Activated naive CD4-positive, alpha-beta T cell treated with anti-CD3 and anti-CD28 coated beads, Interleukin-2, amount 50 U/mL, for 72 hours (primary cell): Measurements from ENCODE around the gene EFR3B. TPM values are rescaled to one million over a fixed set of nuclear protein-coding genes. Genes with fewer than 3 reads are reported as not detected.
A peak's percentile ranks its signal among the peaks of the same experiment; 100 is the strongest.
"Not testable (repeated sequence)": the region's sequence is repeated elsewhere in the genome, so short reads cannot be mapped to it uniquely, and the experiment has no call there.

ENCODE experiments used
- ATAC-seq, 2 donors: fragments of 150-1000 bp; cut with Tn5 transposase; 2 replicates each; pipeline ENCODE4 v1.10.0; 2021; ENCODE audit warnings: mild to moderate bottlenecking in 2 of 2, moderate library complexity in 2 of 2
- DNase-seq, 2 donors: peaks; one replicate each; pipeline ENCODE4 v3.0.0; 2021 to 2022; ENCODE audit warnings: low spot score in 2 of 2
- H3K27ac Mint-ChIP-seq, 2 donors: one replicate each; pipeline ENCODE4 v1.8.0; 2022; ENCODE audit warnings: mild to moderate bottlenecking in 2 of 2, mixed read lengths in 2 of 2
- H3K36me3 Mint-ChIP-seq, 2 donors: one replicate each; pipeline ENCODE4 v1.8.0; 2022; ENCODE audit warnings: mixed read lengths in 2 of 2
- H3K9me3 Mint-ChIP-seq, 2 donors: one replicate each; pipeline ENCODE4 v1.8.0; 2022; ENCODE audit warnings: mixed read lengths in 2 of 2
- total RNA-seq, 2 donors: library from RNA; stranded (reverse); gene quantifications; one replicate each; pipeline ENCODE4 v1.2.3, GENCODE V29; 2022

The EFR3B gene
- total RNA-seq, 2 donors from 2014 or later: 0.43 to 1.2 TPM

DNA sequence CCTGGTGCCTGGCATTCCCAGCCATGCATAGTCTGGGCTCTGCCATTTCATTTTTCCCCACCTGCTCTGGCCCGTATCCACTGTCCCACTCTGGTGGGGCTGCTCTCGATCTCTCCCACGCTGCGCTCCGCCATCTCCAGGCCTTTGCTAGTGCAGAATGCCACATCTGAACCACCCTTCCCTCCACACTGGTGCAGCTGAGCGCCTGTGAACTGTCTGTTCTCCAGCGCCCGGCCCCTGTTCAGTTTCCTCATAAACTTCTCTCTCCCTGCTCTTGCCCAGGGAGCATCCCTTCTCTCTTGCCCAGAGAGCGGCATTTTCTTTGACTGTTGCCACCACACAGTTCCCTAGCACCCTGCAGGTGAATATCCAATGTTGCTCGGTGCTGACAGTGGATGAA is 105.0 kb downstream of the EFR3B start:
- Mint-ChIP-seq H3K27ac (no peak overlapping the region), H3K9me3 (no peaks in the 10 kb centered on the region), H3K36me3 (no peaks in the 10 kb centered on the region)
- DNase-seq (no peak), ATAC-seq (no peak)

DNA sequence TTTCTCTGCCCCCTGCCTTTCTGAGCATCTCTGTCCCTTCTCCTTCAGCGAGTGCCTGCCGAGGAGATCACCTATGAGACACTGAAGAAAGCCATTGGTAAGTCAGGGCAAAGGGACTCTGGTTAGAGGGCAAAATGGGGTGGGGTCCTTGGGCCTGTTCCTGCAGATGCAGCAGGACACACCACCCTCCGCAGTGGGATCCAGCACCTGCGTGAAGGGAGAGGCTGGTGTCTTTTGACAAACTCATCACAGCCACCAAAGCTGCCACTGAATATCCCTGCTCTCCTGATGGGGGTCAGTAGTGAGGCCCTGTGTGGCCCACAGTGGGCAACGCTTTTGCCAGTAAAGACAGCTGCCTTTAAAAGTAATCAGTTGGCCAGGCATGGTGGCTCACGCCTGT is 107.8 kb downstream of the EFR3B start:
- Mint-ChIP-seq H3K9me3 (no peaks in the 10 kb centered on the region), H3K36me3 (no peaks in the 10 kb centered on the region), H3K27ac (no peak overlapping the region)
- no peak for ATAC-seq
- DNase-seq: no peak

DNA sequence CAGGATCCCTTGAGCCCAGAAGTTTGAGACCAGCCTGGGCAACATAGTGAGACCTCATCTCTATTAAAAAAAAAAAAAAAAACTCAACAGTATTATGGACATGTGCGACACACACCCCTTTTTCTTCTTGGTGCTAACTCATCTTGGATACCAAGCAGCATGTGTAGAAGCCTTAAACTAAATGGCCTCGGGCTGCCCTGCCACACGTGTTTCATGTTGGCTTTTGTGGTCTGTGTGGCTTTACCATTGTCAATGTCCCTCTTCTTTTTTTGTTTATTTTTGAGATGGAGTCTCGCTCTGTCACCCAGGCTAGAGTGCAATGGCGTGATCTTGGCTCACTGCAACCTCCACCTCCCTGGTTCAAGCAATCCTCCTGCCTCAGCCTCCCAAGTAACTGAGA is 109.1 kb downstream of the EFR3B start:
- H3K36me3 Mint-ChIP-seq, H3K9me3 Mint-ChIP-seq: not testable (repeated sequence)

DNA sequence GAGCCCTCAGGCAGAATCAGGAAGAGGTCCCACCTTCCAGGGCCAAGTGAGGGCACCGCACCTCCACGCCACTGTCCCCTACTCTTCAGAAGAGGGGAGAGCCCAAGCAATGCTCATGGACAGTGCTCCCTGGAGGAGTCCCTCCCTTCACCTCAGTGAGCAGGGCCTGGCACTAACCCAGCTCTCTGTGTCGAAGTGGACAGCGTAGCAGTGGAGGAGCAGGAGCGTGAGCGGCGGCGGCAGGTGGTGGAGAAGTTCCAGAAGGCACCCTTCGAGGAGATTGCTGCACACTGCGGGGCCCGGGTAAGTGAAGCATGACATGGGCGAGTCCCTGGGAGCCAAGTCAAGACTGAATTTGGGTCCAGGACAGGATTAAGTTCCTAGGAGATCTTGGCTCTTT is 109.8 kb downstream of the EFR3B start:
- Mint-ChIP-seq H3K27ac (no peak overlapping the region), H3K36me3 (no peaks in the 10 kb centered on the region), H3K9me3 (no peaks in the 10 kb centered on the region)
- ATAC-seq (no peak), DNase-seq (no peak)

More for the DNA sequence above, 109.1 kb downstream of the EFR3B start:
- not testable (repeated sequence) for H3K27ac Mint-ChIP-seq, ATAC-seq, DNase-seq

DNA sequence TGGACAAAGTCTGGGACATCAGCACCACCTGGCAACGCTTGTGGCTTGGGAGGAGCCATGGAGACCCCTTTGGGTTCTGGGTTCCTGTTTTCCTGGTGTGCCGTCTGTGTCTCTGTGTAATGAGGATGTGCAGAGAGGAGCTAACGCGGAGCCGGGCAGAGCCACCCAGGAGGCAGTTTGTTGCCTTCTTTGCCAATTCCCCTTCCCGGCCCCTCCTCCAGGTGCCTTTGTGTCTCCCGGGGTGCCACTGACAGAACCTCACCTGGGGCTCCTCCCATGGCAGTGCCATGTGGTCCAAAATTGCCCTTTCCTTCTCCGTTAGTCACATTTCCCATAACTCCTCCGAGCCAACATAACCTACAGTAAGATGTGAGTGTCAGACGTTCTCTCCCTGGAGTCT is 113.5 kb downstream of the EFR3B start:
- peaks cover 0 to 9% of the 10 kb centered on the region in 2 donors for H3K36me3 Mint-ChIP-seq
- H3K9me3 Mint-ChIP-seq: no peaks in the 10 kb centered on the region
- ATAC-seq: no peak
- no peak for DNase-seq
- H3K27ac Mint-ChIP-seq: no peak overlapping the region

DNA sequence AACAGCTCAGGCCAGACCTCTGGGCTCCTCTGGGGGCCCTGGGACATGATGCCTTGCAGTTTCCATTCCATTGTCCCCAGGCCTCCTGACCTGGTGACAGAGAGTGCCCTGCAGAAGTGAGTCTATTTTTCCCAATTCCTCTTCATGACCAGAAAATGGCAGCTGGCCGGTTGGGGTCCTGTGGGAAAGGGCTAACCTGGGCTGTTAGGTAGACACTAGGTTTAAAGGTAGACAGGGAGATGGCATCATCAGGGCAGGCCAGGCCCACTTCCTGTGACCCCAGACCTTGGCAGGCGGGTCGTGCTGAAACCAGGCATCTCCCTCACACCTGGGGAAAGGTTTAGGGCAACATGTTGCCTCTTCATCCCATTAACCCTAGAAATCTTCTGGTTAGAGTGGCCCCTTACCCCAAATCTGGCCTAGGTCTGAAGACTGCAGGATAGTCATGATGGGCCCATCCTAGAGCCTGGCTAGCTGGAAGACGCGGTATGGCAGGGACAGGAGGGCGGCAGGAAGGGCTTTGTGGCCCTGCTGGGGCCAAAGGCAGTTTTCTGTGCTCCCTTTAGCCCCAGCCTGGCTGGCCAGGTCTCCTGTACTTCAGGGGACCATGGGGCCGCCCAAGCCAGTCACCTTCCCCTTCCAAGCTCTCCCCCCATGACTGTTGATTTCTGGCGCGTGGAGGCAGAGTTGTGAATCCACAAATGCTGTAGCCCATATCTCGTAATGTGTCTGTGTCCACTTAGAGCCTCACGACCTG is 116.4 kb downstream of the EFR3B start:
- H3K9me3 Mint-ChIP-seq: peaks cover 0 to 4% of the 10 kb centered on the region in 2 donors
- no peak overlapping the region for H3K27ac Mint-ChIP-seq
- ATAC-seq (no peak), DNase-seq (no peak)
- H3K36me3 Mint-ChIP-seq: peaks cover 8 to 20% of the 10 kb centered on the region in 2 donors

DNA sequence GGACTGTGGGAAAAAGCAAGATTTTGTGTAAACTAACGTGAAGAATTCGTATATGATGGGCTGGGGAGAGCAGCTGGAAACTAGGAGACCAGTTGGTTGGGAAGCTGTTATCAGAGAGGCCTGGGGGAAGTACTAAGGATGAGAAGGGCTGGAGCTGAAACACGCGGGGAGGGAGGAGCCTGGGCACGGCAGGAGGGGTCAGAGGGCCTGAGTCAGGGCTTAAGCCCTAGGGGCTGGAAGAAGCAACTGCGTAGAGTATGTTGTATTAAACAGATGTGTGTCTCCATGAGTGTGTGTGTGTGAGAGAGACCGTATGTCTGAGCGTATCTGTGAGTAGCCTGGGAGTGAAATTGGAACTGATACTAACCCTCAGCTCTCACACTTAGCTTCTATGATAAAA is 118.1 kb downstream of the EFR3B start:
- Mint-ChIP-seq H3K36me3 (peaks cover 8 to 20% of the 10 kb centered on the region in 2 donors), H3K9me3 (peaks cover 0 to 4% of the 10 kb centered on the region in 2 donors), H3K27ac (peak overlapping the region; percentile 82 to 84)
- no peak for DNase-seq
- peak in 1 of 2 donors; percentile 51 for ATAC-seq

DNA sequence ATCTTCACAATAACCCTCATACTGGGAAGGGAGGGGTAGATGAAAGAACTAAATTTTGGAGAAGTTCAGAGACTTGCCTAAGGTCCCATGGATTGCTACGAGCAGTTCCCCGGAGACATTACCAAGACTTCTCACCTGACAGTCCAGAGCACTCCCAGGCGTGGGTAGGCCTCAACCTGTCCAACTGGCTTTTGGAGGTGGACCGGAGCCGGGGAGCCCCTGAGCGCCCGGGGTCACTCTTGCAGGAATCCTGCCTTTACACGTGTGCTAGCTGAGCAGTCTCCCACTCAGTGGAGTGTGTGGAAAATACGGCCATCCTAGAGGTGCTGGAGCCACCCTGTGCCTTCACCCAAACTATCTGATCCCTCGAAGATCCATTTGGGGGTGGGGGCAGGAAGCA is 118.5 kb downstream of the EFR3B start:
- Mint-ChIP-seq H3K27ac (peak overlapping the region; percentile 84 to 91), H3K36me3 (peaks cover 8 to 20% of the 10 kb centered on the region in 2 donors), H3K9me3 (peaks cover 0 to 4% of the 10 kb centered on the region in 2 donors)
- DNase-seq: no peak
- no peak for ATAC-seq

DNA sequence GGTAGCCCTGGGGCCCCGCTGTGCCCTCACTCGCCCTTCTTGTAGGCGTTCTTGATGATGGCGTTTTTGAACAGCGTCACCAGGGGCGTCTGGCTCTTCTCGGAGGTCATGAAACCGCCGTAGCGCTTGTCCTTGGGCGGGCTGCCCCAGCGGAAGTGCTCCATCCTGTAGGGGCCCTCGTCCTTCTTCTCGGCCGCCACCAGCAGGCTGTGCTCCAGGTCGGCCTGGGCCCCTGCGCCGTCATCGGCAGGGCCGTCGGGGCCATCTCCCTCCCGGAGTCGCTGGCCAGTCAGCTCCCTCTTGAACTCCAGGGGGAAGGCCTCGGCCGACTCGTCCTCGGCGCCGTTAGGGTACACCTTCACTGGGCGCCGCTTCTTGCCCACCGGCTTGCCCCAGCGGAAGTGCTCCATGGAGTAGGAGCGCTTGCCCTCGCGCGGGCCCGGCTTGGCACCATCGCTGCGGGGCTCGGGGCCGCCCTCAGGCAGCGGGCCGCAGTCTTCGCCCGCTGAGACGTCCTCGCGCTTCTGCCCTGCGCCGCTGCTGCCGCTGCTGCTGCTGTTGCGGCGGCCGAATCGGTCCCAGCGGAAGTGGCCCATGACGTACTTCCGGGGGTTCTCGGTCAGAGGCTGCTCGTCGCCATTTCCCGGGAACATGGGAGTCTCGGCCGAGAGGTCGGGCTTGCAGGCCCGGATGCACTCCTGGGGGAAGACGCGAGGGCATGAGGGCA is 119.3 kb downstream of the EFR3B start:
- peaks cover 0 to 4% of the 10 kb centered on the region in 2 donors for H3K9me3 Mint-ChIP-seq
- H3K36me3 Mint-ChIP-seq: peaks cover 8 to 20% of the 10 kb centered on the region in 2 donors
- peak overlapping the region; percentile 14 to 84 for H3K27ac Mint-ChIP-seq
- peak; percentile 76 to 82 for DNase-seq
- ATAC-seq: peak; percentile 74 to 85

DNA sequence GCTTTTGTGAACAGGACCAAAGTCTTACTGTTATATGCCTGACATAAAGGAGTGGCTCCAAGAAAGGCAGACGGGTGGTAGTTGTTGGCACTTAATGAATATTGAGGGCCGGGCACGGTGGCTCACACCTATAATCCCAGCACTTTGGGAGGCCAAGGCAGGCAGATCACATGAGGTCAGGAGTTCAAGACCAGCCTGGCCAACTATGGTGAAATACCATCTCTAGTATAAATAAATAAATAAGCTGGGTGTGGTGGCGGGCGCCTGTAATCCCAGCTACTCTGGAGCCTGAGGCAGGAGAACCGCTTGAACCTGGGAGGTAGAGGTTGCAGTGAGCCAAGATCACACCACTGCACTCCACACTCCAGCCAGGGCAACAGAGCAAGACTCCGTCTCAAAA is 120.2 kb downstream of the EFR3B start:
- ATAC-seq, H3K9me3 Mint-ChIP-seq, DNase-seq: not testable (repeated sequence)
- Mint-ChIP-seq H3K27ac (peak overlapping the region; percentile 74 to 84), H3K36me3 (peaks cover 8 to 20% of the 10 kb centered on the region in 2 donors)

DNA sequence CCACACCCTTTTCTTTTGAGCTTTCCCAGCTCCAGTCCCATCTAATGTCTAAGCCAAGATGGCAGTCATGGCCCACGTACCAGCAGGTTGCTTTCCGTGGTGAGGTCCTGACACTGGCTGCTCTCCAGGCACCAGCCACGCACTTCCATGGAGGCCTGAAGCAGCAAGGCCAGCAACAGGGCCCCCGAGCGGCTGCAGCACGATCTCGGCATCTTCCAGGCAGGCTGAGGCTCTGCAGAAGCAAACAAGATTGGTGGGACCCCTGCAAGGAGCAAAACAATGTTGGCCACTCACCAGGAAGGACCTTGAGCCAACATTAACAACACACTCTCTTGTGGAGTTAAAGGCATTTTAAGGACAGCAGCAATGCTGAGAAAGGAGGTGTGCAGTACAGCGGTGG is 122.7 kb downstream of the EFR3B start:
- H3K36me3 Mint-ChIP-seq: peaks cover 8 to 18% of the 10 kb centered on the region in 2 donors
- no peak for ATAC-seq
- H3K9me3 Mint-ChIP-seq: peaks cover 0 to 4% of the 10 kb centered on the region in 2 donors
- H3K27ac Mint-ChIP-seq: no peak overlapping the region
- DNase-seq: no peak

DNA sequence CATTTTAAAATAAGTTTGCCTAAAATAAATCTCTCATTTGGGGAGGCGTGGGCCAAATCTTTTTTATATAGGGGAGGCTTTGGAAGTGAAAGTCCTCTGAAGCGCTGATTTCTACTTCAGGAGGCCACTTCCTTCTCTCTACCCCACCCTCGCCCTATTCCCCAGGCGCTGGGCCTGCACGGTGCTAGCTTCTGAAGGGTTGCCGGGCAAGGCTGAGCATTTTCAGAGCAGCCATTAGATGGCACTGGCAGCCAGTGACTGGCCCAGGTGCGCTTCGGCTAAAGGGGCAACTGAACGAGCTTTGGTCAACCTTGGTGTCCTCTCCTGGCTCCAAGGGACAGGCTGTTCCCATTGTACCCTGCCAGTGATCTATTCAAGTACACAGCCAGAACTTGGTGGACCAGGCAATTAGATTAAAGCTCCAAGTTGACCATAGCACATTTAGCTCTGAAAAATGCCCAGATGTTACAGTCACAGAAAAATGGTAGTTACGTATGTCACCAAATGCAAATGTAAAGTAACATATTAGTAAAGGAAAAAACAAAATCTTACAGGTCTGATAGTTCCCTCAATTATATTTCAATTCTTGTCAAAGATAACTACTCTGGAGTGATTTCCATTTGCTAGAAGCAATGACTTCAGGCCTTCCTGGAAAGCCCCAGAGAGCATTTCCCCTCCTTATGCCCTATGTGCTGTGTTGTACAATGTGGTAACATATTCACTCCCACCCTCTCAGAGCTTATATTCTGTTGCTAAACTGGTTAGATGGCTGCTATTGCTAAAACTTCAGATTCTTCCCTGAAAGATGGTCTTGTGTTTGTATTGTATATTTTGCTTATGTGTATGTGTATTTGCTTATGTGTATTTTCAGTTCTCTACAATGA is 124.4 kb downstream of the EFR3B start:
- ATAC-seq: peak; percentile 51 to 73
- H3K27ac Mint-ChIP-seq: no peak overlapping the region
- DNase-seq: peak in 1 of 2 donors; percentile 54
- peaks cover 0 to 4% of the 10 kb centered on the region in 2 donors for H3K9me3 Mint-ChIP-seq
- H3K36me3 Mint-ChIP-seq: peaks cover 12 to 13% of the 10 kb centered on the region in 2 donors

DNA sequence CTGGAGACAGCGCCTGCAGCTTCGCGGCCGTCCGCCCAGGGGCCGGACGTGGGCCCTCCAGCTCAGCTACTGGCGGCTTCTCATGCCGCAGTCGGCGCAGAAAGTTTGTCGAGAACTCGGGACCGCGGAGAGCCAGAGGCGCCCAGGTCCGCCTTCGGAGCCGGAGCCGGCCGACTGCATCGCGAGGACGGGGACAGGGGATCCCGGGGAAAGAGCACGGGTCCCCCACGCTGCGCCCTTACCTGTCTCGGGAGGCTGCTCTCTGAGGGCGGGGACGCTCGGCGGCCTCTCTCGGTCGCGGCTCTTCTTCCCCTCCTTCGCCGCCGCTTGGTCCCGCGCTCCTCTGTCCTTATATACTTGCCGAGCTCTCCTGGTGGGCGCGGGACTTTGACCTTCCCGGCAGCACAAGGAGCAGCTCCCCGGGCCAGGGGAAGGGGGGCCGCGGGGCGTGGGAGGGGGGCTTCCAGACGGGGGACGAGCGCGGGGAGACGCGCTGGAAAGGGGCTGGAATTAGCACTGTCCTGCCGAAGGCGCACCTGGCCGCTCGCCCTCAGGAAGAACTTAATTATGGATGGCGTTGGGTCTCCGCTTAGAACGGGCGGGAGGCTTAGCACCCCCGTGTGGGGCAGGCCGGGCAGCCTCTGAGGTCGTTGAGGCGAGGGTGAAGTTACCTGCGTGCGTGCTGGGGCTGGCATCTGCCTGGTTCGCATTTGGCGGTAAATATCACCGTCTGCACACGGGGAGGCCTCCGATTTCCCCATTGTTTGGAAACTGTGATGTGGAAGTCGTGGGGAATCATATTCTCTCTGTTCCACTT is 126.6 kb downstream of the EFR3B start, which contains the start of gene POMC:
Gene POMC (minus strand): TSS at position 325 of the 817 bp plus-strand sequence. CDS start 3,808 bp downstream, outside the sequence.
- peak in 1 of 2 donors; percentile 40 for DNase-seq
- no peak within 1 kb of the TSS for H3K27ac Mint-ChIP-seq
- H3K36me3 Mint-ChIP-seq: peaks cover 7 to 8% of the 10 kb centered on the region in 2 donors
- H3K9me3 Mint-ChIP-seq: no peaks in the 10 kb centered on the region
- peak; percentile 70 to 76 for ATAC-seq

DNA sequence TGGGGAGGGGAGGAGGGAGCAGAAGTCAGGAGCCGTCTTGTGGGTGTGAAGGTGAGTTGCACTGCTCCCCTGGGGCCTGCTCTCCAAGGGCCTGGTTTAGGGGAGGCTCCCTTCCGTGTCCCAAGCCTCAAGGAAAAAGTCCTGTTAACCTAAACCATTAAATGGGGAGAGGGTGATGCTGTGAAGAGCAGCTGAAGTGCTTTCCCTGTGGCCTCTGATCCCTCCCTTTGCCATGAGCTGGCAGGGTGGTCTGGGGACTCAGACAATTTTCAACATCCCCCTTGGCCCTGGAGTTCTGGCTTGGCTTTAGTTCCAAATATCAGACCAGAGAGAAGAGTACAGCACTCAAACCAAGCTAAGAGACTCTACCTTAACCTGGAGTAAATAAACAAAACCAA is 127.2 kb downstream of the EFR3B start:
- H3K9me3 Mint-ChIP-seq: no peaks in the 10 kb centered on the region
- ATAC-seq (no peak), DNase-seq (no peak)
- no peak overlapping the region for H3K27ac Mint-ChIP-seq
- H3K36me3 Mint-ChIP-seq: peaks cover 7 to 8% of the 10 kb centered on the region in 2 donors

DNA sequence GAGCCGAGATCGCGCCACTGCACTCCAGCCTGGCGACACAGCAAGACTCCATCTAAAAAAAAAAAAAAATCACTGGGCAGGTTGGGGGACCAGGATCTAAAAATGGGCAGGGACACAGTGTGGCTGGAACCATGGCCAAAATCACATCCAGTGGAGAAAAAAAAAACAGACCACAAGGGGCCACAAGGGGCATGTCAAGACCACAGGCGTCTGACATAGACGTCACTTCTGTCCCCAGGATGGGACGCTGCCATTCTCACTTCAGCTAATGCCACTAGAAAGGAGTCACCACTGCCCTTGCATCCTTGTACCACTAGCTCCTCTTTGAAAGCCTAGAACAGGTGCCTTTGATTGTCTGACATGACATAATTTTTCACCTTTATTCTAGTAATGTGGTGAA is 129.0 kb downstream of the EFR3B start:
- no peak for DNase-seq

DNA sequence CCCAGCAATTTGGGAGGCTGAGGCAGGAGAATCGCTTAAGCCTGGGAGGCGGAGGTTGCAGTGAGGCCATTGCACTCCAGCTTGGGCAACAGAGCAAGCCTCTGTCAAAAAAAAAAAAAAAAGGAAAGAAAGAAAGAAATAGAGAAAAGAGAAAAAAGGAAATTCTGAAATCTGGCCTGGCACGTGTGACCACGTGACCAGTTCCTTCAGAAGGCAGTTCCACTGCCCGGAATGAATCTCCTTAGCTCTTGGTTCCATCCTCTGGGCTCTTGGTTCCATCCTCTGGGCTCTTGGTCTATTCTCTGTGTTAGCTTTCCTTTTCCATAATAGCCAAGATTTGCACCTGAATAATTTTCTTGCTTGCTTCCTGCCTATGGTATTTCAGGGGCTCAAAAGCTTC is 131.8 kb downstream of the EFR3B start:
- DNase-seq: no peak
- H3K27ac Mint-ChIP-seq: no peak overlapping the region
- peaks cover 7 to 8% of the 10 kb centered on the region in 2 donors for H3K36me3 Mint-ChIP-seq
- ATAC-seq: no peak
- no peaks in the 10 kb centered on the region for H3K9me3 Mint-ChIP-seq

More for the DNA sequence above, 129.0 kb downstream of the EFR3B start:
- no peak overlapping the region for H3K27ac Mint-ChIP-seq
- no peak for ATAC-seq
- peaks cover 7 to 8% of the 10 kb centered on the region in 2 donors for H3K36me3 Mint-ChIP-seq
- H3K9me3 Mint-ChIP-seq: no peaks in the 10 kb centered on the region
